Measurements from ENCODE around the gene MYO7B. TPM values are rescaled to one million over a fixed set of nuclear protein-coding genes. Genes with fewer than 3 reads are reported as not detected.

The MYO7B gene
- total RNA-seq, 1 experiment from 2014 or later: 28.0 TPM

DNA sequence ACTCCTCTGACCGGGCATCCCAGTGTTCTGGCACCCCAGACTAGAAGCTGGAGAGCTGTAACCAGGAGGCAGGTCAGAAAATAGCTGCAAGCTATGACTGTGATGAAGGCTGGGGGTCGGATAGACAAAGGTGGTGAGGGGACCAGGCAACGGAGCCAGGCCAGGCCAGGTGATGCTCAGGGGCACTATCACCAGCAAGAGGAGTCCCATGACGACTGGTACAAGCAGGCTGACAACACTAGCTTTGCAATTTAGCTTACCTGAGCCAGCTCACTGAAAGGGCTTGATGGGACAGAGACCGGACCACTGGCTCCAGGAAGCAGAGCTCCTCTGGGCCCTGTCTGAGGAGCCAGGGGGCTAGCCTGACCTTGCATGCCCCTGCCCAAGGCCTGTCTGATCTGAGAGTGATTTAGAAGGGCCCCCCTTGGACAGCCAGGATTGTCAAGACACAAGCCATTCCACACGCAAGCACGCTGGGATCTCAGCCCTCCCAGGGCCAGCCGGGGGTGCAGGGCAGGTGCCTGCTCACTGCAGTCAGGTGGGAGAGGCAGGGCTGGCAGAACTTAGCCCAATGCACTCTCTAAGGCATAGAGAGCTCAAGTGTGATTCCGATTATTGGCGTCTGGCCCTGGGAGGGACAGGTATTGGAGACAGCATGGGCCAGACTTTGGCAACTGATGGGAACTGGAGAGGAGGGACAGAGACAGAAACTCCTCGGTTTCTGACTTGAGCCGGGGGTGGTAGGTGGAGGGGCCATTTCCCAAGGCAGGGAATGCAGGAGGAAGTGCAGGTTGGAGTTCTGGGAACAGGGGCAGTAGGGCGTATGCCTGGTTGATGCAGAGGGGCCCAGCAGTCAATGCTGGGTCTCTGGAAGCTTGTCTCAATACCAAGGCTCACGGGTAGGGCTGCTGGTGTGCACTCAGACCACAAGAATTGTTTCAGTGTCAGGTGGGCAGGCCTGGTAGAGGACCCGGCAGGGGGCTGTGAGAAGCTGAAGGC lies 47.7 kb downstream of the MYO7B start:
- CTCF ChIA-PET: no interaction called here

GRCh38 chr2:127584047-127584446 lies 48.6 kb downstream of the MYO7B start:
- no peaks in the 10 kb centered on the region for H3K79me2 ChIP-seq (ENCODE audit: low read length)
- no peaks in the 10 kb centered on the region for H4K20me1 ChIP-seq (ENCODE audit: low read length)
- BruUV-seq (replicated peaks): no TSS peak
- DNase-seq: no peak
- ChIA-PET CTCF (no interaction called here), POLR2A (ENCODE audit: unreplicated experiment) (no interaction called here)
- intact Hi-C loops (cut with micrococcal nuclease): no loop called here
- no peaks in the 10 kb centered on the region for H3K9me3 ChIP-seq (ENCODE audit: low read length)
- TF ChIP-seq EZH2 (IDR thresholded peaks at IDR 0.05; ENCODE audit: low read length, unreplicated experiment) (no peak), EZH2phosphoT487 (IDR thresholded peaks at IDR 0.05; ENCODE audit: borderline replicate concordance, low read length) (no peak)
- TF ChIP-seq, protein P1, sequence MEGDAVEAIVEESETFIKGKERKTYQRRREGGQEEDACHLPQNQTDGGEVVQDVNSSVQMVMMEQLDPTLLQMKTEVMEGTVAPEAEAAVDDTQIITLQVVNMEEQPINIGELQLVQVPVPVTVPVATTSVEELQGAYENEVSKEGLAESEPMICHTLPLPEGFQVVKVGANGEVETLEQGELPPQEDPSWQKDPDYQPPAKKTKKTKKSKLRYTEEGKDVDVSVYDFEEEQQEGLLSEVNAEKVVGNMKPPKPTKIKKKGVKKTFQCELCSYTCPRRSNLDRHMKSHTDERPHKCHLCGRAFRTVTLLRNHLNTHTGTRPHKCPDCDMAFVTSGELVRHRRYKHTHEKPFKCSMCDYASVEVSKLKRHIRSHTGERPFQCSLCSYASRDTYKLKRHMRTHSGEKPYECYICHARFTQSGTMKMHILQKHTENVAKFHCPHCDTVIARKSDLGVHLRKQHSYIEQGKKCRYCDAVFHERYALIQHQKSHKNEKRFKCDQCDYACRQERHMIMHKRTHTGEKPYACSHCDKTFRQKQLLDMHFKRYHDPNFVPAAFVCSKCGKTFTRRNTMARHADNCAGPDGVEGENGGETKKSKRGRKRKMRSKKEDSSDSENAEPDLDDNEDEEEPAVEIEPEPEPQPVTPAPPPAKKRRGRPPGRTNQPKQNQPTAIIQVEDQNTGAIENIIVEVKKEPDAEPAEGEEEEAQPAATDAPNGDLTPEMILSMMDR (conservative IDR thresholded peaks at IDR 0.05; ENCODE audit: low read depth, low read length): no peak
- ATAC-seq: no peak
- H3K4me2 ChIP-seq (ENCODE audit: low read length): no peak overlapping the region
- H3K36me3 ChIP-seq (ENCODE audit: low read depth, low read length): no peaks in the 10 kb centered on the region
- H3F3A ChIP-seq (ENCODE audit: low read length, unreplicated experiment): no peaks in the 10 kb centered on the region
- H3K27me3 ChIP-seq (ENCODE audit: low read length): no peaks in the 10 kb centered on the region
- no peak overlapping the region for H3K9ac ChIP-seq (ENCODE audit: low read length)
- H2AFZ ChIP-seq (ENCODE audit: low read length): no peak overlapping the region
- H3K4me3 ChIP-seq (ENCODE audit: low read length): no peak overlapping the region
- no peaks in the 10 kb centered on the region for H3K4me1 ChIP-seq (ENCODE audit: insufficient read depth, low read length)
- H3K27ac ChIP-seq (ENCODE audit: low read length): no peak overlapping the region
- H3K9me2 ChIP-seq (replicated peaks; ENCODE audit: low read length): no peaks in the 10 kb centered on the region

More for the DNA sequence above, 47.7 kb downstream of the MYO7B start:
- Histone ChIP-seq H3K27ac (ENCODE audit: low read length) (no peak overlapping the region), H3K9me2 (replicated peaks; ENCODE audit: low read length) (no peaks in the 10 kb centered on the region), H3K79me2 (ENCODE audit: low read length) (no peaks in the 10 kb centered on the region), H3K9me3 (ENCODE audit: low read length) (no peaks in the 10 kb centered on the region), H3K36me3 (ENCODE audit: low read depth, low read length) (no peaks in the 10 kb centered on the region), H4K20me1 (ENCODE audit: low read length) (no peaks in the 10 kb centered on the region), H3F3A (ENCODE audit: low read length, unreplicated experiment) (no peaks in the 10 kb centered on the region), H3K9ac (ENCODE audit: low read length) (no peak overlapping the region), H3K27me3 (ENCODE audit: low read length) (no peaks in the 10 kb centered on the region), H3K4me2 (ENCODE audit: low read length) (no peak overlapping the region), H3K4me1 (ENCODE audit: insufficient read depth, low read length) (no peaks in the 10 kb centered on the region), H2AFZ (ENCODE audit: low read length) (no peak overlapping the region), H3K4me3 (ENCODE audit: low read length) (no peak overlapping the region)
- DNase-seq (no peak), ATAC-seq (no peak)
- intact Hi-C loops (cut with micrococcal nuclease): no loop called here
- TF ChIP-seq EZH2phosphoT487 (IDR thresholded peaks at IDR 0.05; ENCODE audit: borderline replicate concordance, low read length) (no peak), EZH2 (IDR thresholded peaks at IDR 0.05; ENCODE audit: low read length, unreplicated experiment) (no peak)
- TF ChIP-seq, protein P1 (conservative IDR thresholded peaks at IDR 0.05; ENCODE audit: low read depth, low read length): no peak
- POLR2A ChIA-PET (ENCODE audit: unreplicated experiment): no interaction called here
- no TSS peak for BruUV-seq (replicated peaks)

DNA sequence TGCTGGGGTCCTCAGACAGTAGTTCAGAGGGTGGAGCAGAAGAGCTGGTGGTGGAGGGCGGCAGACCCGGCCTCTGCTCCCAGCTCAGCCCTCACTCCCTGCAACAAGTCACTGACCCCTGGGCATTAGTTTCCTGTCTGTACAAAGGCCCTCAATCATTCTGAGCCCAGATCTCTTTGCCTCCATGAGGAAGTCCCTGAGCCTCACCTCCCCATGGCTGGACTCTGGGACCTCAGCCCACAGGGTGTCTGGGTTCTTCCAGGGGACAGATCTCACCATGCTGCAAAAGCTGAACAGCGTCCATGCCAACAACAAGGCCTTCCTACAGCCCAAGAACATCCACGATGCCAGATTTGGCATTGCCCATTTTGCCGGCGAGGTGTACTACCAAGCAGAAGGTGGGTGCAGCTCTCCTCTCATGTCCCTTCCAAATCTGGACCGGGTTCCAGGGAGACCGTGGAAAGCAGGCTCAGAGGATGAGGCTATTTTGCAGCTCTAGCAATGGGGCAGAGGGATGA lies 49.1 kb downstream of the MYO7B start:
- Histone ChIP-seq H3K4me2 (ENCODE audit: low read length) (no peak overlapping the region), H3F3A (ENCODE audit: low read length, unreplicated experiment) (no peaks in the 10 kb centered on the region), H3K36me3 (ENCODE audit: low read depth, low read length) (no peaks in the 10 kb centered on the region), H3K4me1 (ENCODE audit: insufficient read depth, low read length) (no peaks in the 10 kb centered on the region), H3K9me3 (ENCODE audit: low read length) (no peaks in the 10 kb centered on the region), H3K79me2 (ENCODE audit: low read length) (no peaks in the 10 kb centered on the region), H4K20me1 (ENCODE audit: low read length) (no peaks in the 10 kb centered on the region), H3K27ac (ENCODE audit: low read length) (no peak overlapping the region), H3K4me3 (ENCODE audit: low read length) (no peak overlapping the region), H3K9ac (ENCODE audit: low read length) (no peak overlapping the region), H2AFZ (ENCODE audit: low read length) (no peak overlapping the region), H3K9me2 (replicated peaks; ENCODE audit: low read length) (no peaks in the 10 kb centered on the region), H3K27me3 (ENCODE audit: low read length) (no peaks in the 10 kb centered on the region)
- POLR2A ChIA-PET (ENCODE audit: unreplicated experiment): no interaction called here
- no peak for DNase-seq
- no TSS peak for BruUV-seq (replicated peaks)
- CTCF ChIA-PET: no interaction called here
- TF ChIP-seq, protein P1 (conservative IDR thresholded peaks at IDR 0.05; ENCODE audit: low read depth, low read length): no peak
- no peak for TF ChIP-seq EZH2 (IDR thresholded peaks at IDR 0.05; ENCODE audit: low read length, unreplicated experiment)
- no peak for TF ChIP-seq EZH2phosphoT487 (IDR thresholded peaks at IDR 0.05; ENCODE audit: borderline replicate concordance, low read length)
- no peak for ATAC-seq
- intact Hi-C loops (cut with micrococcal nuclease): no loop called here
